Central memory CD8-positive, alpha-beta T cell (primary cell): ENCODE data around the gene SIGLEC15.
"Not testable (repeated sequence)": the region's sequence is repeated elsewhere in the genome, so short reads cannot be mapped to it uniquely, and the experiment has no call there.

ENCODE experiments used
- ATAC-seq: fragments of 150-1000 bp; cut with Tn5 transposase; replicated peaks from 2 replicates; pipeline ENCODE4 v1.10.0; 2022; ENCODE audit warnings: mild to moderate bottlenecking, moderate FRiP score, moderate number of reproducible peaks; ENCODE audit not compliant: poor library complexity, severe bottlenecking; ENCODE audit errors: extremely low read depth
- DNase-seq, 2 donors: peaks; one replicate each; pipeline ENCODE4 v3.0.0; 2021; ENCODE audit warnings: low spot score in 2 of 2
- H3K27ac Mint-ChIP-seq: one replicate; pipeline ENCODE4 v1.8.0; 2022; ENCODE audit warnings: low read depth, mild to moderate bottlenecking, moderate library complexity, mixed read lengths
- H3K27me3 Mint-ChIP-seq: one replicate; pipeline ENCODE4 v1.8.0; 2022; ENCODE audit warnings: mixed read lengths
- H3K36me3 Mint-ChIP-seq: one replicate; pipeline ENCODE4 v1.8.0; 2022; ENCODE audit warnings: mild to moderate bottlenecking, moderate library complexity, mixed read lengths; ENCODE audit not compliant: insufficient read depth
- H3K4me1 Mint-ChIP-seq: one replicate; pipeline ENCODE4 v1.8.0; 2022; ENCODE audit warnings: mixed read lengths
- H3K4me3 Mint-ChIP-seq: one replicate; pipeline ENCODE4 v1.8.0; 2022; ENCODE audit warnings: mild to moderate bottlenecking, moderate library complexity, mixed read lengths
- H3K9me3 Mint-ChIP-seq: one replicate; pipeline ENCODE4 v1.8.0; 2022; ENCODE audit warnings: mixed read lengths

The SIGLEC15 gene

DNA sequence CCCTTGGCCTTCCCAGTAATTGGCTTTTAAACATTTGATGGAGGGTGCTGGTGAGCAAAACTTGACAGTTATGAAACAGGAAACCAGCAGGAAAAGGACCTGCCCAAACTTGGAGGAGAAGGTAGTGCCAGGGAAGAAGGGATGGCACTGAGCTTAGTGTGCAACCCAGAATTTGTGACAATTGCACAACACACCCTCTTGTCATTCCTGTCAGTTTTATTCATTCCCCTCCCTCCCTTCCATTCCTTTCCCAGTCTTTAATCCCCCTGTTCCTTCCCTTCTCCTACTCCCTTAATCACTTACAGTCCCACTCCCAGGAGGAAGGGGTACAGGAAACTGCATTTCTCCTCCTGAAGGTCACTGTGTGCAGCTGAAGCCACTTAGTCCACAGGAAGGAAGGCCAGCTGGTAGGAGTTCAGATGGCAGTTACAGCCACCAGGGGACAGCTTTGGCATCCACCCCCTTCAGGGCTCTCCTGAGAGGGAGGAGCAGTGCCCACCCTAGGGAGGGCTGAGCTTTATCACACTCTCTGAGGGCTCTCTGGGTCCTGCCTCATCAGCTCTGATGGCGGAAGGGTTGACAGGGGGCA, 24.0 kb upstream of the SIGLEC15 start:
- ATAC-seq (no peak), DNase-seq (no peak)
- Mint-ChIP-seq H3K4me3 (no peak overlapping the region), H3K9me3 (no peaks in the 10 kb centered on the region), H3K4me1 (no peaks in the 10 kb centered on the region), H3K27me3 (peaks cover 46% of the 10 kb centered on the region), H3K27ac (no peak overlapping the region), H3K36me3 (no peaks in the 10 kb centered on the region)

DNA sequence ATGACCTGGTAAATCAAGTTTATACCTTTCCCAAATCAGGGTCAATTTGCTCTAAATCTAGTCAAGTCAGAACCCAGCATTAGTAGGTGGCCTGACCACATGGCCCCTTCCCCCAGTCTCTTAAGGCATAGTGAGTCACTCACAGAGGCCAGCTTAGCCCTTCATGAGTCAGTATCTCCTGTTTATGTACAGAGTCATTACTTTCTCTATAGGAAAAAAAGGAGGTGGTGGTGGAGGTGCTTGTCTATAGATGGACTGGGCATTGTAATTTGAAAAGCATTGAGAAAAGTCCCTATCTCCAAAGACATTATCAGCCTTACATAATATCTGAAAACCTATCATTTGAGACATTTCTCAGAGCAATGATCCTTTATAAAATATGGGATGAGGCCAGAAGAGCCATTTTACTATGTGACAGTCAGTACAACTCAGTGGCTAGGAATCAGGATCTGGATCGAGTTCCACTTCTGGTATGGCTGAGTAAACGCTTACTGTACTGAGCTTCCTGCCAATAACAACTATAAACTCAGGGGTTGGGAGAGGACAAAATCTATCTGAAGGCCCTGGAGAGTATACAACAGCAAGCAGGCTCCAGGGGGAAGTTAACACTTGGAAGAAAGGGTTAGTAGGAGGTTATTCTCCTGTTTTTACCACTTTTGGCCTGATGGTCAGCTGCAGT, 22.5 kb upstream of the SIGLEC15 start:
- no peak overlapping the region for H3K4me3 Mint-ChIP-seq
- H3K9me3 Mint-ChIP-seq: peaks cover 5% of the 10 kb centered on the region
- ATAC-seq (no peak), DNase-seq (no peak)
- H3K27me3 Mint-ChIP-seq: peaks cover 43% of the 10 kb centered on the region
- H3K36me3 Mint-ChIP-seq: no peaks in the 10 kb centered on the region
- H3K27ac Mint-ChIP-seq: no peak overlapping the region
- peaks cover 8% of the 10 kb centered on the region for H3K4me1 Mint-ChIP-seq

DNA sequence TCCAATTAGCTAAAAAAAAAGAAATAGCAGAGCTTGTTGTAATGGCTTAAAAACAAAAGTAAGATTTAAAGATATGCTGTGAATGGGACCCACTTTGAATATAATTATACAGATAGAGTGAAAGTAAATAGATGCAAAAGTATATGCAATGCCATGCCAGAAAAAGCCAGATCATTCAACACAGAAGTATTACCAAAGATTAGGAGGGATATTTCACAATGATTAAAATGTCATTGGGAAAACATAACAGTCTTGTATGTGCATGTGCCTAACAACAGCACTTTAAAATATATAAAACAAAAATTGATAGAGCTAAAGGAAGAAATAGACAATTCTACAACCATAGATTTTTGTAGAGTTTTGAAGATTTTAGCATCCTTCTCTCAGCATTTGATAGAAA, 19.9 kb upstream of the SIGLEC15 start:
- no peak for ATAC-seq
- peaks cover 28% of the 10 kb centered on the region for H3K4me1 Mint-ChIP-seq
- no peak overlapping the region for H3K27ac Mint-ChIP-seq

DNA sequence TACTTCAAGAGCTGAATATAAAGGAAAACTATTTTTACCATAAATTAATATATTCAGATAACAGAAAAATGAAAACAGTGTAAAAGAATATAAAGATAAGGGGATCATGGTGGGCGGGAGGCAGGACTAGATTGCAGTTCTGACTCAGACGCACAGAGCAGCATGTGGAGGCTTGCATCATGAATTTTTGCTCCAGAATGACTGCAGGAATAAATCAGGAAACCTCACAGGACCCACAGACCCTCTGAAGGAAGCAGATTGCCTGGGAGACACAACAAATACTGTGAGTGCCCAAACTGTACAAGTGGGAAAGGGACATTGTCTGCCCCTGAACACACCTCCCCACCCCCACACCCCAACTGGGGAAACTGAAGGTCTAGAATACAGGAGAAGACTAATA, 19.2 kb upstream of the SIGLEC15 start:
- ATAC-seq (no peak), DNase-seq (no peak)
- Mint-ChIP-seq H3K27me3 (peaks cover 22% of the 10 kb centered on the region), H3K4me3 (no peak overlapping the region), H3K4me1 (peaks cover 28% of the 10 kb centered on the region), H3K9me3 (peaks cover 17% of the 10 kb centered on the region), H3K27ac (no peak overlapping the region), H3K36me3 (no peaks in the 10 kb centered on the region)

More for the DNA sequence above, 19.9 kb upstream of the SIGLEC15 start:
- Mint-ChIP-seq H3K36me3 (no peaks in the 10 kb centered on the region), H3K27me3 (peaks cover 28% of the 10 kb centered on the region), H3K9me3 (peaks cover 17% of the 10 kb centered on the region), H3K4me3 (no peak overlapping the region)
- no peak for DNase-seq

DNA sequence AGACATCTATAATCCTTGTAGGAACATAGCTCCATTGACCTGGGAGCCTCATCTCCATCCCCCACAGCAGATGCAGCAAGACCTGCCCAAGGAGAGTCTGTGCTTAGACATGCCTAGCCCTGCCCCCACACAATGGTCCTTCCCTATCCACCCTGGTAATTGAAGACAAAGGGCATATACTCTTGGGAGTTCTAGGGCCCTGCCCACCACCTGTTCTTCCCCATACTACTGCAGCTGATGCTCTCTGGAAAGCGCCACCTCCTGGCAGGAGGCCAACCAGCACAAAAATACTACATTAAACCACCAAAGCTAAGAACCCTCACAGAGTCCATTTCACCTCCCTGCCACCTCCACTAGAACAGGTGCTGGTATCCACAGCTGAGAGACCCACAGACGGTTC, 18.3 kb upstream of the SIGLEC15 start:
- not testable (repeated sequence) for DNase-seq, H3K4me3 Mint-ChIP-seq, ATAC-seq, H3K36me3 Mint-ChIP-seq, H3K27ac Mint-ChIP-seq
- H3K27me3 Mint-ChIP-seq: peaks cover 13% of the 10 kb centered on the region
- peaks cover 17% of the 10 kb centered on the region for H3K9me3 Mint-ChIP-seq
- peaks cover 28% of the 10 kb centered on the region for H3K4me1 Mint-ChIP-seq

DNA sequence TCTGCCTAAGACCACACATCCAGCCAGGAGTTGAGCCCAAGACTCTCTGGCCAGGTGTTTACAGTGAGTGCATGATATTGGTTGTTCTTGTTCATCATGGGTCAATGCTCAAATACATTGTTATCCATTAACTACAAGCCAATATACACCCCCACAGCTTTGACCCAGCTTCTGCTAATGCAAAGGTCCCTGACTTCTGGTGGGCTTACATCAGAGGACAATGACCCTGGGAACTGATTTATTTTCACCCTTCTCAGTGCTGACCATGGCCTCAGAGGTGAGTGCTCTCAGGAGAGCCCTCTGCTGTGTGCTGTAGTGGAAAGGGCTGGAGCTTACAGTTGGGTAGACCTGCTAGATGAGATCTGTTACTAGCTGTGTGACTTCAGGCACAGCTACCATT, 10.7 kb upstream of the SIGLEC15 start:
- not testable (repeated sequence) for DNase-seq, H3K4me1 Mint-ChIP-seq, ATAC-seq, H3K27me3 Mint-ChIP-seq, H3K36me3 Mint-ChIP-seq, H3K4me3 Mint-ChIP-seq, H3K27ac Mint-ChIP-seq
- peaks cover 16% of the 10 kb centered on the region for H3K9me3 Mint-ChIP-seq

DNA sequence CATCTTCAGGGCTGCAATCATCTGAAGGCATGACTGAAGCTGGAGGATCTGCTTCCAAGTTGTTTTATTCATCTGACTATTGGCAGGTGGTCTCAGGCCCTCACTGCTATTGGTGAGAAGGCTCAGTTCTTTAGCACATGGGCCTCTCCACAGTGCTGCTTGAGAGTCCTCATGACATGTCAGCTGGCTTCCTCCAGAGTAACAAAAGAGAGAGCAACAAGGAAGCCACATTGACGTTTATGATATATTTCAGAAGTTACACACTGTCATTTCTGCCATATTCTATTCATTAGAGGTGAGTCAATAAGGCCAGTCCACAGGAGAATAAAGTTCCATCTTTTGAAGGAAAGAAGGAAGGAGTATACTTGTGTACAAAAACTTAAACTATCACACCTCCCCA, 7.9 kb upstream of the SIGLEC15 start:
- H3K4me3 Mint-ChIP-seq: no peak overlapping the region
- peaks cover 9% of the 10 kb centered on the region for H3K9me3 Mint-ChIP-seq
- H3K36me3 Mint-ChIP-seq: no peaks in the 10 kb centered on the region
- peaks cover 31% of the 10 kb centered on the region for H3K27me3 Mint-ChIP-seq
- H3K4me1 Mint-ChIP-seq: no peaks in the 10 kb centered on the region
- DNase-seq (no peak), ATAC-seq (no peak)
- no peak overlapping the region for H3K27ac Mint-ChIP-seq

DNA sequence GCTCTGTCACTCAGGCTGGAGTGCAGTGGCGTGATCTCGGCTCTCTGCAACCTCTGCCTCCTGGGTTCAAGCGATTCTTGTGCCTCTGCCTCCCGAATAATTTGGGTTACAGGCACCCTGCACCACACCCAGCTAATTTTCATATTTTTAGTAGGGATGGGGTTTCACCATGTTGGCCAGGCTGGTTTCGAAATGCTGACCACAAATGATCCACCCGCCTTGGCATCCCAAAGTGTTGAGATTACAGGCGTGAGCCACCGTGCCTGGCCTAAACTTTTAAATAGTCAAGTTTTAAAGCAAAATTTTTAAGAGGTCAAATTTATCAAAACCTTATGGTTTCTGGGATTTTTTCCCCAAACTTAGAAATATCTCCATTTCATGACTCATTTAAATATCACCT, 6.7 kb upstream of the SIGLEC15 start:
- not testable (repeated sequence) for H3K27ac Mint-ChIP-seq, H3K4me3 Mint-ChIP-seq, H3K9me3 Mint-ChIP-seq, DNase-seq, H3K4me1 Mint-ChIP-seq, ATAC-seq, H3K36me3 Mint-ChIP-seq
- peaks cover 39% of the 10 kb centered on the region for H3K27me3 Mint-ChIP-seq

DNA sequence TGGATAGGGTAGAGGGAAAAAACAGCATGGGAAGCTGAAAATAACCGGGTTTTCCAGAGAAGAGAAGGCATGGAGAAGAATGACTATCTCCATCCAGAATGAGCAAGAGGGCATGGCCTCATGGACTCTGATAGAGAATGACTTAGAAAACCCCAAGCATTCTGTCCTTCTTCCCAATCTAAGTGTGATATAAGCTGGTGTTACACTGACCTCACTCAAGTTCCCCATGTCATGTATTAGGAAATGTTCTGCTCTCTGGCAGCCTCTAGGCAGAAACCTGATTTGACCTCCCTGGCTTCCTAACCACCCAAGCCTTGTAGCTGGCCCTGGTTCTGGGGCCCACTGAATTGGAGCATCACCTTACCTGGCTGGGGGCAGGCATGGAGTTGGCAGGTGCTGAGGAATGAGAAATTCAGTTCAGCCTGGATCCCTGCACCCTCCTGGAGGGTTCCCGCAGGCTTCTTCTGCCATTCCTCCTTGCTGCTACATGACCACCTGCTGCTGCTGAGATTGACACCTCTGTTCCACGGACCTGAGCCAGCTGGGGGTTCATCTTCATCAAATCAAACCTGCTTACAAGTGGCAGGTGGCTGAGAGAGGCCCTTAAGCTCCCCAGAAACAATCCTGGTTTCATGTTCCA, 5.2 kb upstream of the SIGLEC15 start:
- Mint-ChIP-seq H3K27me3 (peaks cover 39% of the 10 kb centered on the region), H3K9me3 (peaks cover 9% of the 10 kb centered on the region), H3K4me1 (peaks cover 8% of the 10 kb centered on the region), H3K27ac (no peak overlapping the region), H3K4me3 (no peak overlapping the region), H3K36me3 (no peaks in the 10 kb centered on the region)
- ATAC-seq (no peak), DNase-seq (no peak)

DNA sequence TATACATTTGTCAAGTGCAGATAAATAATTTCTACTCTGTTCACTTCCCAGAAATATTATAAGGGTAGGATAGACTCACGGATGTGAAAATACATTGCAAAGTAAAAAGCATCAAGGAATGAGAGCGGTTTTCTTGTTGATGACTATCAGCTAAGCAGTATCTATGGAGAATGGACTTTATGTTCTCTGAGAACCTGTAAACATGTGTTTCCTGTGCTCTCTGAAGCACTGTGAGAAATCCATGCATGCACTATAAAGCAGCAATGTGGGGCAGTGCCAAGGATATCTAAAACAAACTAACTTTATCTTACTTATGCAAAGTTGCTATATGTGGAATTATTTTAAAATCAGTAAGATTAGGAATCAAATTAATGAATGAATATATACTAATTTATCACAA, 4.4 kb upstream of the SIGLEC15 start:
- H3K4me1 Mint-ChIP-seq: peaks cover 13% of the 10 kb centered on the region
- ATAC-seq (no peak), DNase-seq (no peak)
- no peaks in the 10 kb centered on the region for H3K36me3 Mint-ChIP-seq
- H3K27ac Mint-ChIP-seq: no peak overlapping the region
- peaks cover 39% of the 10 kb centered on the region for H3K27me3 Mint-ChIP-seq
- H3K4me3 Mint-ChIP-seq: no peak overlapping the region
- H3K9me3 Mint-ChIP-seq: peaks cover 9% of the 10 kb centered on the region

DNA sequence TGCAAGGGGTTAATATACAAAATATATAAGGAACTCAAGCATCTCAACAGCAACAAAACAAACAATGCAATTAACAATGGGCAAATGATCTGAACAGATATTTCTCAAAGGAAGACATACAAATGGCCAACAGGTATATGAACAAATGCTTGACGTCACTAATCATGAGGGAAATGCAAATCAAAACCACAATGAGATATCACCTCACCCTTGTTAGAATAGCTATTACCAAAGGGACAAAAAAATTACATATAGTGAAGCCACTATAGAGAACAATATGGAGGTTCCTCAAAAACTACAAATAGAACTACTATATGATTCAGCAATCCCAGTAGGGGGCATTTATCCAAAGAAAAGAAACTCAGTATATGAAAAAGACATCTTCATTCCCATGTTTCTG, 3.8 kb upstream of the SIGLEC15 start:
- DNase-seq (no peak), ATAC-seq (no peak)
- Mint-ChIP-seq H3K4me3 (no peak overlapping the region), H3K27ac (no peak overlapping the region), H3K4me1 (peaks cover 13% of the 10 kb centered on the region), H3K9me3 (peaks cover 2% of the 10 kb centered on the region), H3K36me3 (no peaks in the 10 kb centered on the region), H3K27me3 (peaks cover 39% of the 10 kb centered on the region)

DNA sequence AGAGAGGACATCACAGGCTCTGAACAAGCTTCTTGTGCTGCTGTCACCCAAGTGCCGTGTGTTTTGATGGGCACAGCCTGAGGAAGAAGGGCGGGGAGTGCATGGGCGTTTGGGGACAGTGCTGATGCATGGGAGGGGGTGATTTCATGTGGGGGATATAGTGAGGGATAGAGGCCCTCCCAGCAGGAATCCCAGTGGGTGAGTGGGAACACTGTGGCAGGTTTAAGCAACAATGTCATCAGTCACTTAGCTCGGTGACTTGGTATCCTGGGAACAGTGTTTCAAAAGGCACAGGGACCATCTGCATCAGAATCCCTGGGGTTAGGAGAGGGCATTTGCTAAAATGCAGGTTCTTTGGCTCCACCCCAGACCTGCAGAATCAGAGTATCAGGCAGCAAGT, 609 bp downstream of the SIGLEC15 start:
- Mint-ChIP-seq H3K36me3 (no peaks in the 10 kb centered on the region), H3K9me3 (no peaks in the 10 kb centered on the region), H3K4me1 (peaks cover 13% of the 10 kb centered on the region), H3K27me3 (peaks cover 24% of the 10 kb centered on the region), H3K4me3 (no peak overlapping the region), H3K27ac (no peak overlapping the region)
- no peak for ATAC-seq
- DNase-seq: no peak

DNA sequence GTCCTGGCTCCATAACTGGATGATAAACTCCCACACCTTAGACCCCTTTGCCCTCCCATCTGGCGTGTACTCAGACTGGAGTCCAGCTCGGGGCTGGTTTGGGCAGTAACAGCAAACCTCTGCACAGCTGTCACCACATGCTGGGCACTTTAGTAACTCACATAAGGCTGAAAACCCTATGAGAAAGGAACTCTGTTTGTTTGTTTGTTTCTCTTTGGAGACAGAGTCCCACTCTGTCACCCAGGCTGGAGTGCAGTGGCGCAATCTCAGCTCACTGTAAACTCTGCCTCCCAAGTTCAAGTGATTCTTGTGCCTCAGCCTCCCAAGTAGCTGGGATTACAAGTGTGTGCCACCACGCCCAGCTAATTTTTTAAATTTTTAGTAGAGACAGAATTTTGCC, 1.2 kb downstream of the SIGLEC15 start:
- H3K27ac Mint-ChIP-seq, H3K9me3 Mint-ChIP-seq, ATAC-seq, H3K36me3 Mint-ChIP-seq, H3K4me3 Mint-ChIP-seq, DNase-seq: not testable (repeated sequence)
- H3K27me3 Mint-ChIP-seq: peaks cover 24% of the 10 kb centered on the region
- peaks cover 13% of the 10 kb centered on the region for H3K4me1 Mint-ChIP-seq
